HEK293T (cell line): Measurements from ENCODE around the gene LIMCH1.

Experiments
- BHLHE40 ChIP-seq: fragments of 450-650 bp; IDR thresholded peaks from 2 replicates; pipeline ENCODE4 v1.6.1; 2016; ENCODE audit warnings: mild to moderate bottlenecking, moderate library complexity, borderline replicate concordance
- SUZ12 ChIP-seq: fragments of 450-650 bp; IDR thresholded peaks from 2 replicates; pipeline ENCODE4 v1.6.1; 2016; ENCODE audit warnings: mild to moderate bottlenecking

GRCh38 chr4:41590591-41590990, 52.6 kb downstream of the LIMCH1 start:
- no peak for TF ChIP-seq SUZ12
- no peak for TF ChIP-seq BHLHE40
